NCI-H345 (cell line): ENCODE measurements around the gene FRAT1.
A peak's percentile ranks its signal among the peaks of the same experiment; 100 is the strongest.
"Not testable (repeated sequence)": the region's sequence is repeated elsewhere in the genome, so short reads cannot be mapped to it uniquely, and the experiment has no call there.

Experiments used
- DNase-seq: peaks from one replicate; lab custom pipeline; 2025; lab: John Stamatoyannopoulos, UW

FRAT1 gene

DNA sequence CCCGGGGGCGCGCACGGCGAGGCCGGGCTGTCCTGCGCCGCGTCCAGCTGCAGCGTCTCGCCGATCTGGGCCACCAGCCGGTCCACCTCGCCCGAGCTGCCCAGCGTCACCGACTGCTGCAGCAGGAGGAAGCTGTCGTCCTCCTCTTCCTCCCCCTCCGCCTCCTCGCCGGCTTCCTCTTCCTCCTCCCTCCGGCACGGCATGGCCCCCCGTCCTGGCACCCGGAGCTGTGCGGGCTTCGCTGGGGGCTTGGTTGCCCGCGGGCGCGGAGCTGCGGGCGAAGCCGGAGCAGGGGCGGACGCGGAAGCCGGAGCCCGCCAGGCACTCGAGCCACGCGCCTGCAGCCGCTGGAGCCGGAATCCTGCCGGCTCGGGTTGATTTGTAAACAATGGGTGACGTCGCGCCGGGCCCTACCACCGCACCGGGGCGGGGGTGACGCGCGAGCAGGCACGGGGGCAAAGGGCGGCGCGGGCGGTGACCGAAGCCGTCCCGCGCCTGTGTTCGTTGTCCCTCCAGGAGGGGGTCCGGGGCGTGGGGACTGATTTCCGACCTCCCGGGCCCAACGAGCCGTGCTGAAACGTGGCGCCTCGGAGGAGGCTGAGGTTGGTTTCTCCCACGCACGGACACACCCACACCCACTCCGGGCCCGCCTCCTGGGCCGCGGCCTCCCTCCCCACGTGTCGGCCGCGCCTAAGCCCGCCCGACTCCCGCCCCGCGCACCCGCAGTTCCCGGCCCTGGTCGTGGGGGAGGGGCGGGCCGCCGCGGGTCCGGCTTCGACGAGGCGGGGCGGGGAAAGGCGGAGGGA, 15.5 kb downstream of the FRAT1 start, which contains the start of gene FRAT2:
Gene FRAT2, minus strand, starts transcription at position 360 of the 806 bp plus-strand sequence. Its CDS starts 157 bp downstream, at position 203.
- peak; percentile 82 for DNase-seq

DNA sequence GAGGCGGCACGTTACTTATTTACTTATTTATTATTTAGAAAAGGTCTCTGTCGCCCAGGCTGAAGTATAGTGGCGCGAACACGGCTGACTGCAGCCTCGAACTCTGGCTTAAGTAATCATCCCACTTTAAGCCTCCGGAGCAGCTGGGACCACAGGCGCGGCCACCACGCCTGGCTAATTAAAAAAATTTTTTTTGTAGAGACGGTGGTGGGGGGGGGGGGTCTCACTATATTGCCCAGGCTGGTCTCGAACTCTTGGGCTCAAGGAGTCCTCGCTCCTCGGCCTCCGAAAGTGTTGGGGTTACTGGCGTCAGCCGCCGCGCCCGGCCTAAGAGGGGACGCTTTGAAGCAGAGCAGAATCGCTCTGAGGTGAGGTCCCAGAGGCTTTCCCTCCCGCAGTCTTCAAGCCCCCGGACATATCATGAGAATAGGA, 16.1 kb downstream of the FRAT1 start:
- DNase-seq, result no peak

DNA sequence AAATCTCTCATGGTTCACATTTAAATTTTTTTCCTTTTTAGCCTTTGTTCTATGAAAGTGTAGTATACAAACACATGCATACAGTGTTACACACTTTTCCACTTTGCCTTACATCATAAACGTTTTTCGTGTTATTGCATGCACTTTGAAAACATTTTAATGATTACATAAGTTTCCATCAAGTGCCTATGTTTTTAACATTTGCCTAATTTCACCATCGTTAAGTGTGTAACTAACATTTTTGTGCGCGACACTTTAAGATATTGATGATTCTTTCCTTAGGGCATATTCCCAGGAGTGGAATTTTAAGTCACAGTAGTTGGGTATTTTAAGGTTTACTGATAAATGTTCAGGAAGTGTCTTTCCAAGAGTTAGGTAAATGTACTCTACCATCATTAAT, 16.9 kb downstream of the FRAT1 start:
- no peak for DNase-seq

DNA sequence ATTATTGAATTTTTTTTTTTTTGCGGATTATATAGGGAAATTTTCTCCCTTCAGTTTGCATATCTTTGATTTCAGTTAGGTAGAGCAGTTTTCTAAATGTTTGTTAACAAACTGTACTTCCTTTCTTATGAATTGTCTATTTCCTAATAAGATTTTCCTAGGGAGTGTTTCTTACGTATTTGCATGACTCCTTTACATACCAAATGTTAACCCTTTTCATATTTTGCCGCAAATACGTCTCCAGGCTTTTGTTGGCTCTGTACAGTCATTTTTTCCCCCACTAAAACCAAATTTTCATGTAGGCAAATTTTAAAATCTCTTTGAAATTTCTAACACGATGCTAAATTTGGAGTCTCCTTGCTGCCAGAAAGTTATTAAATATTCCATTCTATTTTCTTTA, 17.4 kb downstream of the FRAT1 start:
- no peak for DNase-seq

DNA sequence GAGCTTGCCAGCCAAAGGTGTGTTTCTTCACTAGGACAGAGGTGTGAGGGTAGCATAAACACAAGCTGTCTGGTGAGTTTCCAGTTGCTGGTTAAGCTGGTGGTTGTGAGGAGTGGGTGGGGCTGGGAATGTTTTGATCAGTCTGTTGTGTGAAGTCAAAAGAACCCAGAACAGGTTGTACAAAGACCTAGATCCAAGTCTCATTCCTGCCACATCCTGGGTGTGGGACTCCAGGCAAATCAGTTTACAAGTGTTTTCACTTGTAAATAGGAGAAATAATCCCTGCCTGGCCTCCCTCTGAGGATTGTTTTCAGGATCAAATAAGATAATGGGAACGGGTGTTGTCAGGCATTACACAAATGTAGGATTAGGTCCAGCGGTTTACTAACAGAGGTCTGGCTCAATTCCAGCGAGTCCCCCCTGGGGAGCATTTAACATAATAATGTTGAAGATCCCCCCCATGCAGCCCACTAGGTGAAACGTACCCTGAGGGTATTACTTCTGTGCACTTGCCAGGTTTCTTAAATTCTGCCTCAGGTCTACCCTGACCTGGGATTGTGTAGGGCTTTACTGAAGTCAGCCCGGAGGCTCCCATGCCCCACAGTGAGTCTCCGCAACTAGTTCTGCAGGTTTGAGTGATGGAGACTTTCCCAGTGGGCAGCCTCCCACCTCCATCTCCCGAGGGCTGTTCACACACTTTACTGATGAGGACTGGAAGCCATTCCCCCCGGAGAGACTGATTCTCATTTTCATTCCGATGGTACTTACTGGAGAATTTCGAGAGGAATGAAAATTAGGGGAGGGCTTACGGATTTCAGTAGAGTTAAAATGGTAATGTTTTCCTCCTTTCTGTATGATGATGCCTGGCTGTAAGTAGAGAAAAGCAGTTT, 18.1 kb downstream of the FRAT1 start:
- DNase-seq, result peak; percentile 34

DNA sequence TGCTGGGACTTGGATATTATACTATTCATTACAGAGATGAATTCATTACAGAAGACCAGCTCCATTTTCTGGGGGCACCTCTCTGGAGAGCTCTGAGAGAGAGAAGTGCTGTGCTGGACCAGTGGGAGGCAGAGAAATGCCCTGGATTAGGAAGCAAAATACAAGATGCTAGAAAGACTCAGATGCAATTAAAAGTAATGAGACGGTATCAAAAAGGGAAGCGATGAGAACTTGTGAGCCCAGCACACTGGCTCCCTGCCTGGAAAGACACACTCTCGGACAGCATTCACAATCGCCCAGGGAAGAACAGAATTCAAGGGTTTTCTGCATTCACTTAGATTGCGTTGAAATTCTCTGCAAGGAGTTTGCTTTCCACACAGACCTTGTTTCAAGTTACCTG, 19.0 kb downstream of the FRAT1 start:
- DNase-seq, result no peak

DNA sequence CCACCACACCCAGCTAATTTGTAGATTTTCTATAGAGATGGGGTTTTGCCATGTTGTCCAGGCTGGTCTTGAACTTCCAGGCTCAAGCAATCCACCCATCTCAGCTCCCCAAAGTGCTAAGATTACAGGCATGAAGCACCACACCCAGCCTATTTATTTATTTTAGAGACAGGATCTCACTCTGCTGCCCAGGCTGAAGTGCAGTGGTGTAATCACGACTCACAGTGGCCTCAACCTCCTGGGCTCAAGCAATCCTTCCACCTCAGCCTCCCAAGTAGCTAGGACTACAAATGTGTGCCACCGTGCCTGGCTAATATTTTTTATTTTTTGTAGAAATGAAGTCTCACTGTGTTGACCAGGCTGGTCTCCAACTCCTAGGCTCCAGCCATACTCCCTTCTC, 22.3 kb downstream of the FRAT1 start:
- no peak for DNase-seq

DNA sequence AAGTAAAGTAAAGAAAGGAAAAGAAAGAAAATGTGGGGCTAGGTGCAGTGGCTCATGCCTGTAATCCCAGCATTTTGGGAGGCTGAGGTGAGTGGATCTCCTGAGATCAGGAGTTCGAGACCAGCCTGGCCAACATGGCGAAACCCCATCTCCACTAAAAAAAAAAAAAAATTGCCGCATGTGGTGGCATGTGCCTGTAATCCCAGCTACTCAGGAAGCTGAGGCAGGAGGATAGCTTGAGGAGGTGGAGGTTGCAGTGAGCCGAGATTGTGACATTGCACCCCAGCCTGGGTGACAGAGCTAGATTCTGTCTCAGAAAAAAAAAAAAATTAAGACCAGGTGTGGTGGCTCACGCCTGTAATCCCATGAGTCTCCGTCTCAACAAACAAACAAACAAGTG, 24.6 kb downstream of the FRAT1 start:
- not testable (repeated sequence) for DNase-seq

DNA sequence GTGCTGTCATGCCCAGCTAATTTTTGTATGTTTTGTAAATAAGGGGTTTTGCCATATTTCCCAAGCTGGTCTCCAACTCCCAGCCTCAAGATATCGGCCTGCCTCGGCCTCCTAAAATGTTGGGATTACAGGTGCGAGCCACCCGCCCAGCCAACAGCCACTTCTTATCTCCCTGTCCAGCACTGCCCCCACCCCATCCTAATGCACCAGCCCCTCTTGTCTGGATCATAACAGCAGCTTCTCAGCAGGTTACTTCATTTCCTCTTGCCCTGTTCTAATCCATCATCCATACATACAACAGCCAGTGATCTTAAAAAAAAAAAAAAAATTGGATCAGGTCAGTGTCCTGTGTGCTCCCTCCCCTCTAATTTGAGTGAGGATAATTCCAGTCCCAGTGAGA, 28.2 kb downstream of the FRAT1 start:
- no peak for DNase-seq

DNA sequence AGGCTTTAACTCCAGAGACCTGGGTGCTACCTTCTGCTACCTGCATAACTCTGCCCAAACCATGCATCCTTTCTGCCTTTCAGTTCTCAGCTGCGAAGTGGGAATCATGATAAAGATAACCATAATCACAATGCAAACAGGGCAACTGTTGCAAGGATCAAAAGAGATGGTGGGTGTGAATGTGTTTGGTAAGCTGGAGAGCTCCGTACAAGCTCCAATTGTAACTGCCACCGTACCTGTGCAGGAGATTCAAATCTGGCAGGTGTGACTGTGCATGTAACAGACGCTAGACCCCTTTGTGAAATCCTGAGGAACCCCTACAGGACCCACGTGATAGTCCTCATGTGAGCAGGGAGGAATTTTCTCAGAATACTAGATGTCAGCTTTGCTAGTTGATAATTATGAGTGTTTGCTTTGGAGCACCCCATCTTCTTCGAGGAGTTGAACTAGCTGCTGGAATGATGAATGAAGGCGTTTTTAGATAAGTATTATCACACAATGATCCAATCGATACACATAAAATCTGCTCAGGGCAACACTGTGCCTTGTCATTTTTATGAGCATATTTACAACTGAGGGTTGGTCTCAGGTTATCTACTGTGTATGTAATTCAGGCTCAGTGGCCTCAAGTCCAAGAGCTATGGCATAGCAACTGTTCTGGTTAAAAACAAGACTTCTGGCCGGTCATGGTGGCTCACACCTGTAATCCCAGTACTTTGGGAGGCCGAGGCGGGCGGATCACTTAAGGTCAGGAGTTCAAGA, 30.9 kb downstream of the FRAT1 start:
- DNase-seq, result no peak

DNA sequence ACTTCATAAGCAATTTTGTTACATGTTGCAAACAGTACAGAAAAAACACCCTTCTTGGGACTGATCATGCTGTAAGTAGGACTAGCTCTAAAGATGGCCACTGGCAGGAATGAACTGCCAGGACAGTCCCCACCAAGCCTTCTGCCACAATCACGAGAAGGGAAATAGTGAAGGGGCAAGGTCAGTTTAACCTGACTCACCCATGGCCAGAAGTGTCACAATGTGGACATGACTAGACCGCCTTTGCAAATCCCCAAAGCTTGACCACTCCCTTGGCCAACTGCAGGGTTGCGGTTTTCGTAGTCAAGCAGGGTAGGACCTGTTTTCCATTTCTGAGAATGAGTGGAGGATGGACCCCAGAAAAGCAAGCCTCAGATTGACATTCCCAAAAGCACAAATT, 34.9 kb downstream of the FRAT1 start:
- DNase-seq, result no peak

DNA sequence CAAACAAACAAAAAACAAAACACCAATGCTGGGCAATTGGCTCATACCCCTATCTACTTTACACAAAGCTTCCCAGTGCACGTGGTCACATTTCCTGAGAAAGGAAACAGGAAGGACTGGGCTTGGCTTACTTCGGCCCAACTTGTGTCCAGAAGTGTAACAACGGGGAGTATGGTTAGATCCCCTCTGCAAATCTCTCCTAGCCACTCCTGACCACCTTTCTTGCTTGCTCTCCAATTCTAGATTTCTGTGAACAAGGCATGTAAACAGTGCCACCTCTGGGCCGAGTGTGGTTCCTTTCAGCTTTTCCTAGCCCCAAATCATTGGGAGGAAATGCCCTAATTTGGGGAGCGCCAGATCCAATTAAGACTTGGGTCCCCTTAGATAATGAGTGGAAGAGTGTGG, 36.5 kb downstream of the FRAT1 start:
- no peak for DNase-seq

DNA sequence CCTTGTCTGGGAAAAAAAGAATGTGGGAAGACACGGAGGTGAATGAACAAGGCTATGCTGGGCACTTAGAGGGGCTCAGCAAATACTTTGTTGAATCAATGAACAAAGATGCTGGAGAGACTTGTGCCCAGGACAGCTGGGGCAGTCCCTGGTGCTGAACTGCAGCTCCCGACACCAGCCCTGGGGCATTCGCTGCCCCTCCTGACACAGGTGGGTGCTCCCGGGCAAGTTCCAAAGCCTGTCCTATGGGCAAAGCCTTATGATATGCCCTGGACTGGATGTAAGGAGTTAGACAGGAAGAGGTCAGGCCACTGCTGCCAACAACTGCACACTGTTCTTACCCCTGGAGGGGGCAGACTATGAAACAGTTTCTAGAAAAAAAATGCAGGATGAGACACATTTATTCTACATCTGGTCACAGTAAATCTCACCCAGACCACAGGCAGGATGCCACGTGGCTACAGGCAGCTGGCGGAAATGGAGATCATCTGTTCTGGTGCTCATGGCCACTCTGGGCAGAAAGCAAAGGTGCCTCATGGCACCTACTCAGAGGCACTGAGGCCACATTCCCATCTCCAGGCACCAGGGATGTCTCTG, 37.3 kb downstream of the FRAT1 start:
- DNase-seq, result no peak

DNA sequence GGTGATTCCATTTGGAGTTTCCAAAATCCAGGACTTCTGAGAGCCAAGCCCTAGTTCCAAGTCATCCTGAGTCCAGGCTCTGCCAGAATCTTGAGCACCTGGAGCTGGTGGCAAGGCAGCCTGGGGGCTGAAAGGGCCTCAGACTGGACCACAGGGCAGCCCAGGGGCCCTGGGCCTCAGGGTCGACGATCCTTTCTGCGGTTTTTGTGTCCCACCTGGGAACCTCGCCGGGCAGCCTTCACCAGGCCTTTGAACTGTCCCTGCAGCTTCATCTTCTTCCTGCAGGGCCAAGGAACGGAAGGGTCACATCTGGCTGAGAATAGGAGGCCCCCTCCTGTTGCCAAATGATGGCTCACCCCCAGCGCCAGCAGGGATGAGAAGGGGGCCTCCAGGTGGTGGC, 37.8 kb downstream of the FRAT1 start:
- no peak for DNase-seq

DNA sequence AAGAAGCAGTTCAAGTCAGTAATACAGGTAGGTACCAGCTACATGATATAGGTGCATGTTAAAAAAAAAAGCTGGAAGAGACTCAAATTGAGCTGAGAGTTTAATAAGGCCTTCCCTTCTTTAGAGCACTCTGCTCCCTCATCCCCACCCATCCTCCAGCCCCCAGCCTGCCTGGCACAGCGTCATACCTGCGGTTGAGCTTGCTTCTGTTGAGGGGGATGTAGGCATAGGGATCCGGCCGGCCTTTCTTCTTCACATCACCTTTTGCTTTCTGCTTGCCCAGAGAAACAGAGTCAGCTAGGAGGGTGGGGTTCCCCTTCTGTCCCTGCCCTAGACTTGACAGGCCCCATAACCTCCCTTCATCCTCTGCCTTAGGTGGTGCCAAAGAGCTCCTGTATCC, 39.3 kb downstream of the FRAT1 start:
- DNase-seq, result no peak

DNA sequence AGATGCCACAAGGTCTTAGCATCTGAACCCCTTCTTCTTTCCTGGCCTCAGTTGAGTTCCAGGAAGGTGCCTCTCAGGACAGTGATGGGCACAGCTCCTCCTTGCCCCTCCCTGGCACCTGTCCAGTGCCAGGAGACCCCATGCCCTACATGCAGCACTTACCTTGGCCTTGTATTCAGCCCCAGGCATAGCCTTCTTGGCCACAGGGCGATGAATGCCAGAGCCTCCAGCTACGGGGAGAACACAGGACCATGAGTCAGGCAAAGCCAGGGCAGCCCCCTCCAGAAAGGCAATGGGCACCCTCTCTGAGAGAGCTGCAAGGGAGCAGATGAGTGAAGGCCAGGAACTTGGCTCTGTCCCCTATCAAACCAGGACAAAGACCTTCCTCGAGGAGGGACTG, 39.7 kb downstream of the FRAT1 start:
- DNase-seq, result no peak

DNA sequence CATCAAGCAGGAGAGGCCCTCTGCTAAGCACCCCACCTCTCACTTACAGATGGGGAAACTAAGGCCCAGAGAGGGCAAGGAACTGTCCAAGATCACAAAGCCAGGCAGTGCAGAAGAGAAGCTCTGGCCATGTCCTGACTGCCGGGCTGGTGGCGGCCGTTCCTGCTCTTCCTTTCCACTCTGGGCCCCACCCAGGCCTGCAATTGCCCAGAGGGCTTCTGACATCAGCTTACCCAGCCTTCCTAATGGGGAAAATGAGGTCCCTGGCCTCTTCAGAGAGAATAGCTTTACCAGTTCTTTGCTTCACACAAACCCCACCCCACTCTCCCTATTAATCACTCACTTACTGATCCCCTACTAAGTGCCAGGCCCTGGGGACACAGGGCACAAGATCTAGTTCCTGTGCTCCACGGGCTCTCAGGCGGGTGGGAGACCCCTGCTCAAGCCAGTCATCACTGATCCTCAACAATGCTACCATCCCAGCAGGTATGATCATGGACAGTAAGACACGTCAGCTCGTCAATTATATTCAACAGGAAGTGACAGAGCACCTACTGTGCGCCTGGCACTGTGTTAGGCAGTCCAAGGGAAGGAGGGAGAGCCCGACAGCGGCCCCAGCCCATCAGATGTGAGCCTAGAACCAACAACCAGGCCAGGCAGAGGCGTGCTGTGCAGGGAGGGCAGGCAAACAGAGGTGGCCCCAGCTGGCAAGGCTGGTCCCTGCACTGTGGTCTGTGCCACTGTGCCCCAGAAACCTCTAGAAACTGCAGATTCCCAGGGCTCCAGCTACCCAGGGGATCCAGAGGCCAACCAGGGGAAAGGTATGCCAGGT, 41.9 kb downstream of the FRAT1 start:
- DNase-seq, result no peak

DNA sequence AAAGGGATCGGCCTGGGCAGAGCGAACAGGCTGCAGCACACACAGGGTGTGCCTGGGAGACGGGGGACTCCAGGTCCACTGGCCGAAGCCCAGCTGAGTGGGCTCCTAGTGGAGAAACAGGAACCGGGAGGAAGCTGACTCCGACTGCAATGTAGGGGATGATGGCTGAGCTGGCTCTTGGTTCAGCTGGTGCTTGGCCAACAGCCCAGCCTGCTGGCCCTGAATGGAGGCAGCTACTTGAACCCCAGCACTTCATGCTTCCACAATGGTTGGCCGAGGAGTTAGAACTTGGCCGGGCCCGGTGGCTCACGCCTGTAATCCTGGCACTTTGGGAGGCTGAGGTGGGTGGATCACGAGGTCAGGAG, 42.4 kb downstream of the FRAT1 start:
- no peak for DNase-seq

DNA sequence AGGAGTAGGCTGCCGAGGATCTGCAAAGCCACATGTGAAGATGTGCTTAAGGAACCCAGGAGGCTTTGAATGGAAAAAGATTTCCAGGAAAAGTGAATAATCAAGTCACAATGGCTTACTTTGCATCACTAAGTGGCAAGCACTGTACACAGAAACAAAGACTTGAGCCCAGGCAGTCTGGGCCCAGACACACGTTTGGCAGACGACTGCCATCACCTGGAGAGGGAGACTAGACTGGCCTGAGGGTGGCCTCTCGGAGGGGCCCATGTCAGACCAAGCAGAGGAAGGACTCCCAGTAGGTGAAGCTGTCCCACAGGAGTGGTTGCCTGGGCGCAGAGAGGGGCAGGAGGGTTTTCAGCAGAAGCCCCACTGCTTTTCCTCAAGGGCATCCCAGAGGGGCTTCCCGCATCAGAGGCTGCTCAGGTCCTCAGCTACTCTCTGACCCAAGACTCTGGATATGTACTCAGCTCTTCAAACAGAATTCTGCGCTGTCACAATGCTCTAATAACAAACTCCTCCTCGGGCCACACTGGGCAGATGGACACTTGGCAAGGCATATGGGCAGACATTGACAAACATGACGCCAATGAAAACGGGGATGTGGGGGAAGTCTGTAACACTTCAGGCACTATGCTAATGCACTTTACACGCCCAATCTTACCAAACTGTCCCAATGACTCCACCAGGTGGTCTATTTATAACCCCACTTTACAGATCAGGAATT, 43.4 kb downstream of the FRAT1 start:
- no peak for DNase-seq

DNA sequence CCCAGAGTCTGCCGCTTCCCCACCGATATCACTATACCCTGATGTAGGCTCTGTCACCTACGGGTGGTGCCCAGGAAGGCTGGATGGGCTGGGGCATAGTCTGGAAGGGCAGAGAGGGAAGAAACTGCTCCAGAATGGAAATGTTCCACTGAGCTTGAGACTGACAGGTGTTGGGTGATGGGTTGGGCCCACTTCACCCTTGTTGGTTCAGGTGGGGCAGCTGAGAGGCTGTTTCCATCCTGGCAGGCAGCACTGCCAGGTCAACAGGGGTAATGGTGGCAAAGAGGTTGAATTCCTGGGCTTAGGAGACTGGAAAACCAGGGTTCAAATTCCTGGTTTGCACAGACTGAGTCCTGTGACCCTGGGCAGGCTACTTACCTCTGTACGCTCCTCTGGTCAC, 44.0 kb downstream of the FRAT1 start:
- DNase-seq, result no peak
